T47D (cell line): ENCODE results near the gene ROBO1.

ENCODE experiments used
- DNase-seq, 2 experiments: peaks; one replicate each; pipeline versions ENCODE4 v3.0.0 to v3.0.0-alpha.2; 2011 to 2012; ENCODE audit warnings: low read depth in 1 of 2, low spot score in 1 of 2
- JUND ChIP-seq: IDR thresholded peaks from 2 replicates; pipeline ENCODE4 v1.6.1; 2012; ENCODE audit warnings: low read depth
- in situ Hi-C: cut with HindIII; loops from 2 replicates; pipeline ENCODE4 v1.10.0; 2016; ENCODE audit warnings: low sequenced_read_pairs, low pct_unique_long_range_greater_than_20kb

Gene ROBO1

DNA sequence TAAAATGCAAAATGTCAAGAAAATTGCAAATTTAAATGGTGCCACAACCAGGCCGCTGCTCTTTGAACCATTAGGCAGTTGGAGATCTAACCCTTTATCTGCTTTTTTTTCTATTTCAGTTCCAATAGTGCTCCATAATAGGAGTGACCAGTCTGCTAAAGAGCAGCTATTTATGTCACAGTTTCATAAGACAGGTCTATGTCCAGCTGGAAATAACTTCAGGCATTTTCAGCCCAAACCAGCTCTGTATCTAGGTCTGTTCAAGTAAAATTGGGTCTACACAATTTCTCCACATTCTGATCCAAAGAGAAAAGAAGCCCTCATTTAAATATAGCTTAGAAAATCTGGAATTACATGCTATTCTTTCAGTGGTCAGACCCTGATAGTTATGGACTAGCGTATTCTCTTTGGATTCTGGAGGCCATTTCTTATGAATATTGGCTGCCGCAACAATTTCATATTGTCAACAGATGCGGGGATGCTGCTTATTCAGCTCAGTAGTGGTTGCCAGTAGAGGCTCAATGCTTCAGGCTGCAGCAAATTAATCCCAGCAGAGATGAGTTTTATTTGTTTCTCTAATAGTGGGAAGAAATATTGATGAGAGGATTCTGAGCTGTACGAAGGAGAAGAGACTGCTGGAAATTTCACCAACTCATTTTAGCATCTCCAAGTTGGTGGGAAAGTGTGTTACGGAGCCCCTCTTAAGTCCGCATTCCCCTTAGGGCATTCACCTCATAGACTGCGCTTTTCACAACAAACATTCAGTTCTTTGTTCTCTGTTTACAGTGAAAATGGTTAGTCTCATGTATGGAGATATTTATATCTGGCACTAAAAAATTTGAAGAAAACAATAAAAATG is 887.0 kb downstream of the ROBO1 start:
- DNase-seq, result no peak
- TF ChIP-seq JUND, result no peak
- in situ Hi-C loops, result no loop called here

DNA sequence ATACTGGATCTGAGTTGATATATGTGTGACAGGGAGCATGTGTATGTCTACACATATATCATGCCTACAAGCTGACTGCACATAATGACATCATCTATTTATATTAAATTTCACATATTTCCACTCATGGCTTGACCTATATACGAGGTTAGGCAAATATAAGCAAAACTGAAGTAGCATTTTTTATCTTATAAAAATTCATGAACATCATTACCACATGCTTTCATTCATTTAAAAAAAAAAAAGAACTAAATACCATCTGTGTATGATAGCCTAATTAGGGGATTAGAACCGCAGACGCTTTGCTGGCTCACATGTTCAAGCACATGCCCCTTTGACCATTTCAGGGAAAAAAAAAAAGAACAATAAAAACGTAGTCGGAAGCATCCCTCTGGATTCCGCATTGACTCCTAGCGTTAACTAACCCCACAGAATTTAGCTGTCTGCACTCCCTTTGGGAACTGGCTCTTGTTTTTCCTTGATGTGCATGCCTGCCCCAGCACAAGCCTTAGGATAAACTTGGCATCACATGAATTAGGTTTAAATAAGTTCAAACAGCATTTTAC is 888.4 kb downstream of the ROBO1 start:
- in situ Hi-C loops, result no loop called here
- DNase-seq, result no peak

DNA sequence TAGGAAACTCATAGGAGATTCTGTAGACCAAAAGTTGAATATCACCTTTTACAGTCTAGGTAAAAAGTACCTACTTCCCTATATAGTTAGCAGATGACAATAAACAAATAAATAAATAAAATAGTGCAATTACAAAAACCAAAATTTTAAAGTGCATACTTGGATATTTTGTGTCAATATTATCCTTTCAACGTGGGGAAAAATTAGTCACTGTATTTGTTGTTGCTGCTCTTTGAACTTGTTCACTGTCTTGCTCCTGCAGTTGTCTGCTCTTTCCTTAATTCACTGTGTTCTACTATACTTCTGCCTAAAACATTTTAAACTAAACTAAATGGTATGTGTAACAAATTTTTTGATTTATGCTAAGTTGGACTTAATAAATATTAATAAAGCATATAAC is 889.0 kb downstream of the ROBO1 start:
- DNase-seq, result no peak
- in situ Hi-C loops, result no loop called here
- no peak for TF ChIP-seq JUND

More for the DNA sequence above, 888.4 kb downstream of the ROBO1 start:
- no peak for TF ChIP-seq JUND

DNA sequence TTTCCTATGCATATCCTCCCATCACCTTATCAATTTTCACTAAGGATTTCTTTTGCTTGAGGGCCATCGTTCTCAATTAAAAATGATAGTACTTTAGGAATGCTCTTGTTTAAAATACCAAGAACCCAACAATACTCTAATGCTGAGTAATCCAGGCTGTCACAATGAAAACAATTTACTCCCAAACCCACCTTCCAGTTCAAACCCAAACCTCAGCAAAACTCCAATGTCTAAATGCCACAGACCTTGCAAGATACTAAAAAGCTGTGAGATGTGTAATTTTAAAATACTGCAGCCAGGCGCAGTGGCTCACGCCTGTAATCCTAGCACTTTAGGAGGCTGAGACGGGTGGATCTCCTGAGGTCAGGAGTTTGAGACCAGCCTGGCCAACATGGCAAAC is 889.8 kb downstream of the ROBO1 start:
- no peak for TF ChIP-seq JUND
- in situ Hi-C loops, result no loop called here
- no peak for DNase-seq

DNA sequence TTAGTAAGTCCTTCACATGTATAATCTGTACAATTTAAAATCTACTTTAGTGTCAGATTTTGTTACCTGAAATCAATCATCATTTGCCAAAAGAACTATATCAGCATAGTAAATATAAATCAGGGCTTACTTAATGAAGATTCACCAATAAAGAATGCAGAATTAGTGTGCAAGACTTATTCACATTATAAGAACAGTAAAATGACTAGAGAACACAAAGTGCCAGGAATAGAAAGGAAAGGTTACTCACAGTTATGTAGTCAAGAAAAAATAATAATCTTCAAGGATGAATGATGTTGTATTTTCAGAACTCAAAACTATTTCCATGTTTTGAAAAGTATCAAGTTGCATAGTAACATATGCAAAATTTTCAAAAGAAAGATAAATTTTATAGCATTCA is 891.9 kb downstream of the ROBO1 start:
- in situ Hi-C loops, result no loop called here
- no peak for TF ChIP-seq JUND
- DNase-seq, result no peak

DNA sequence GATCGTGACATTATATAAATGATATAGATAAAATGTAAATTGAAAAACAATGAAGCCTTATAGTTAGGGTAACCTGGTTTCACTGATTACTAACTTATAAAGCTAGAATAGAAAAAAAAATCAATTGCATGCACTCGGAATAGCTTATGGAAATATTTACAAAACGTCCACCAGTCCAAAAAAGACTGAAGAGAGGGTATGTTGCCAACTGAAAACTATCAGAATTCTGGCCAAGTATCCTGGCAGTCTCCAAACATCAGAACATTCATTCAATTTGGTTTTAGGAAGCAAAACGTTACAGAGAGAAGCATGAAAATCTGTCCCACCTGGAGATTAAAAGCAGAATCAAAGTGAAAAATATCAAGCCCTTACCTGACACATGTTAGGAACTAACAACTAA is 892.4 kb downstream of the ROBO1 start:
- DNase-seq, result no peak
- no peak for TF ChIP-seq JUND
- in situ Hi-C loops, result no loop called here

DNA sequence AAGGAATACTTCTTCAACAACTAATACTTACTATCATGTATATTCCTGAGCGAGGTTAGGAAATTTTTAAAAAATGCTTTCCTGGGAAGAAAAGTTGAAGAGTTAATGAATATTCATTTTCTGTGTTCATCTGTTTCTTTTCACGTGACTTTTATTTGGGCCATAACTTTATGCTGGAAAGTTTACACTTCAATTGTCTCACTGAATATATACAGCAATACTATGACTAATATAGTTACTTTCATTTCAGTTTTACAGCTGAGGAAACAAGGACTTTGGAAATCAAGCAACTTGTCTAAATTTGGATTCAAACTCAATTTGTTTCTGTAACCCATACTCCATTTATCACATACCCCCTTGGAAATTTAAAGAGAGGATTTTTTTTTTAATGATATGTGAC is 894.2 kb downstream of the ROBO1 start:
- TF ChIP-seq JUND, result no peak
- DNase-seq, result no peak
- in situ Hi-C loops, result no loop called here

DNA sequence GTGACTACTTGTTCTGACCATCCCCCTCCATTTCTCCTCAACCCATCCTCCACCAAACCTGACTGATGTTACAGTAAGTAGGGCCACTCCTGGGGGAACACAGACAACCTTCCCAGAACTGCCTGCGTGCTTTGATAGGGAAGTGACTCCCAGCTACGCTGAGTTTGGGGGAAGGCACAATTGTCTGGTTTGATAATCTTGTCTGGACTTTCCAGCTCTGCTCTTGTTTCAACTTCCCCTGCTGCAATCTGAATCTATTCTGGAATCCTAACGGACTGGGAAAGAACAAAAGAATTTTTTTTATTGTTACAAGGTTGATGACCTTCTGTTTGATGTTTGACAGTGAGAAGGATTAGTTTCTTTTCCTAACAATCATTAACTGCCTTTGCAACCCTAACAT is 895.6 kb downstream of the ROBO1 start:
- in situ Hi-C loops, result no loop called here

DNA sequence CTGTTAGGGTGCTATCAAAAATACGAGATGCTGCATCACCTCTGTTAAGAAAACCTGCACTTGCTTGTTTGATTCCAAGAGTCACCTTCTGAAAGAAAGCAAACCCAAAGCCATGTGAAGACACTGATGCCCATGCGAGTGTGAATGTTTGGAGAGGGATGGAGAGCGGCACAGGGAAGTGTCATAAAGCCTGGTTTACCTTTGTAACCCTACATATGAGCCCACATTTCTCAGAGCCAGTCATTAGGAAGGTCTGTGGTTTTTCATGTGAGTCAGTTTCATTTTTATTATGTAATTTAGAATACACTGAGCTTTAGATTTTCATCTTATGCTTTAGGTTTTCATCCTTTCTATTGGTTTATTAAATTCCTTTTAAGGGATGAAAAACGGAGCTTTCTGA is 896.8 kb downstream of the ROBO1 start:
- in situ Hi-C loops, result no loop called here
- DNase-seq, result no peak
- TF ChIP-seq JUND, result no peak

More for the DNA sequence above, 895.6 kb downstream of the ROBO1 start:
- no peak for DNase-seq
- no peak for TF ChIP-seq JUND

DNA sequence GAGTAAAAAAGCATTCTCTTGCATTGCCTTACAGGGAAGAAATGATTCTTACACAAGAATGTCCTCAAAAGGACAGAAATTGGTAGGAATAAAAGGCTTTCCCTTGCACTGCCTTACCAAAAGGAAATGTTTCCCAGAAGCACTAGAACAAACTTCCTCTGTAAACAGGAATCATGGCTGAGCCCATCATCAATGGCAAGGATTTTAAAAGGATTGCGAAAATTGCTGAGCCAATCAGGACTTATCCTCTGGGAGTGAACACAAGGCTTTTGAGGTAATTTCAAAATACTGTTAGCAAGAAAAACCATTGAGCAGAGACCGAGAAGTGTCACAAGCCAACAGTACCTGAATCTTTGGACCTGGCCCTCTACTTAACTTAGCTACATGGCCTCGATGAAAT is 897.3 kb downstream of the ROBO1 start:
- TF ChIP-seq JUND, result no peak
- DNase-seq, result no peak
- in situ Hi-C loops, result no loop called here

DNA sequence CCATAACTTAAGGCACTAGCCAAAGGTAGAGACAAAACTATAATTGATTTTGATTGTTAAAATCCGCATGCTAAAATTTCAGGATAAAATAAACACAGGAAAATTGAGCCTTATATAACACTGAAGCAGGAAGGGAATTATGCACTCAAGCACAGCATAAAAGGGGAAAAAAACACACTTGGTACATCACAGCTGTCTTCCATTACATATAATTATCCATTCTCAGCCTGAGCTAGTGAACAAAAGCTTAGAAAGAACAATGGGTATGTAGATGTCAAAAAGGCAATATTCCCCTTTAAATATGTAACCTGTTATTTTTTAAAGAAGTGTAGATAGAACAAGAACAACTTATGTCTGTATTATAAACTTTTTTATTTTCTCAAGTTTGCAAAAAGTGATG is 899.2 kb downstream of the ROBO1 start:
- in situ Hi-C loops, result no loop called here
- TF ChIP-seq JUND, result no peak
- no peak for DNase-seq

DNA sequence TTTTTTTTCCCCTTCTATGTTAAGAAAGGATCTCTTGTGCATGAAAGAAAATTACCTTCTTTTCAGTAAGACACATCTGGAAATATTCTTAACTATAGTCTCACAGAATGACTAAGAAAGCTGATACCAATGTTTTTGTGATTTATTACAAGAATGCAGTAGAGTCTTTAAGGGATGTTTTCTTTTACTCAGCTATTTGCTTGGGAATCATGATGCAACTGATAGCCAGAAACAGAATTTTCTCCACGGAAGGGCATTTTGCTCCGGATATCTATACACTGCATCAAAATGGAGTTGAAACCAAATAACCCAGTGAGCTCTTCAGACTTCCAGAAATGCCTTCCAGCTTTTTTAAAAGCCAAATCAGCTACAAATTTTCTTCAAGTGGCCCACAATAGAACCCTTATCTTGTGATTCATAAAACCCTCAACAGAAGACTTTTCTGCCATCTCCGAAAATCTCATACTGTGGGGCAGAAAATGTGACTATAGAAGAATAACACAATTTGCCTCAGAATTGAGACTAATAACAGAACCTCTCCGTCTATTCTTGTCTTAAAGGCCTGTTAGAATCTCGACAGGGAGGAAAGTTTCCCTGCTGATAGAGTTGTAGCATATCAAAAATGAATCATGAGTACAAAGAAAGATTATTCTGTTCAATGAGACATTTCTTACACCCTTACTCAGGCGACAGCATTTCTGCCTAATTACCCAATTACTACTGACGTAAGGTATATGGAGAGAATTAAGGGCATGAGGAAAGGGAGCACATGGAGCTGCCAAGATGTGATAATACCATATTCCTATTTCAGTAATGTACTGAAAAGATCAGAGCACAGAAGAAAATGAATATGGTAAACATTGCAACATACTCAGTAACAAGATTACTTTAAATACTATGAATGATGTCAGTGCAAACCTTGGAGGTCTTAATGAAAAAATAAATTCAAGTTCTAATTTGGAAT is 900.1 kb downstream of the ROBO1 start:
- no peak for DNase-seq
- in situ Hi-C loops, result no loop called here

More for the DNA sequence above, 900.1 kb downstream of the ROBO1 start:
- TF ChIP-seq JUND, result no peak
